HepG2 (cell line): ENCODE measurements around the gene TRIM7. TPM values are rescaled to one million over a fixed set of nuclear protein-coding genes. Genes with fewer than 3 reads are reported as not detected.

Source experiments
- ATAC-seq: fragments of 200-7000 bp; cut with Tn5 transposase; 3 replicates; pipeline ENCODE4 v1.9.1; 2020; ENCODE audit warnings: mild to moderate bottlenecking, moderate library complexity
- BruUV-seq: library from RNA; stranded (reverse); fragments of 400-500 nt; replicated peaks from 2 replicates; lab custom pipeline; 2021; lab: Mats Ljungman, UMichigan
- CTCF ChIA-PET: fragments of 300-600 bp; formaldehyde crosslinking; extraction: SDS; loops from one replicate; lab custom pipeline; 2021; ENCODE audit warnings: low total read pairs, inconsistent platforms, low intra/inter-chr PET ratio; lab: Yijun Ruan, JAX
- POLR2A ChIA-PET: fragments of 350-600 bp; sonication (Branson Sonifier 250); formaldehyde crosslinking; loops from one replicate; lab custom pipeline; 2020; ENCODE audit warnings: antibody characterized with exemption, inconsistent platforms; lab: Yijun Ruan, JAX
- DNase-seq: peaks from one replicate; pipeline ENCODE4 v3.0.0-alpha.2; 2015; ENCODE audit warnings: low spot score
- FAIRE-seq: peaks from 3 replicates; lab custom pipeline; 2011; peaks lifted over from hg19 to GRCh38; lab: Jason Lieb, UNC
- H2AFZ ChIP-seq: one replicate; pipeline ENCODE4 v1.6.1; 2011; ENCODE audit warnings: low read length, inconsistent platforms
- H3K27ac ChIP-seq: fragments of 300-600 bp; 3 replicates; pipeline ENCODE4 v1.8.0; 2011; ENCODE audit warnings: mixed run types, mild to moderate bottlenecking, mixed read lengths, low read length, inconsistent platforms; ENCODE audit not compliant: insufficient read depth; ENCODE audit errors: extremely low read length
- H3K27me3 ChIP-seq, 2 experiments: fragments of 200-600 bp in 1 of 2; 2 replicates in 1 of 2; 3 replicates in 1 of 2; pipeline versions ENCODE4 v1.6.0 to v1.8.0; 2011; ENCODE audit warnings: low read length in 2 of 2, mild to moderate bottlenecking in 2 of 2, moderate library complexity in 2 of 2, inconsistent platforms in 1 of 2; ENCODE audit not compliant: insufficient read depth in 2 of 2, control insufficient read depth in 1 of 2
- H3K36me3 ChIP-seq, 2 experiments: fragments of 200-600 bp in 1 of 2; replicated peaks in 1 of 2; 2 replicates in 1 of 2; 3 replicates in 1 of 2; pipeline versions ENCODE4 v1.5.1 to v1.8.0; 2011; ENCODE audit warnings: low read length in 2 of 2, inconsistent platforms in 1 of 2; ENCODE audit not compliant: insufficient read depth in 2 of 2, control insufficient read depth in 1 of 2
- H3K4me1 ChIP-seq: 2 replicates; pipeline ENCODE4 v1.5.1; 2012; ENCODE audit warnings: low read length, inconsistent platforms; ENCODE audit not compliant: insufficient read depth
- H3K4me2 ChIP-seq: 2 replicates; pipeline ENCODE4 v1.6.0; 2011; ENCODE audit warnings: low read depth, low read length, inconsistent platforms
- H3K4me3 ChIP-seq, 3 experiments: fragments of 200-600 bp in 1 of 3; sonication (generic), shearing (Covaris generic) in 1 of 3; replicated peaks in 1 of 3; 2 replicates each; pipeline ENCODE4 v1.5.1; 2011 to 2016; ENCODE audit warnings: low read length in 3 of 3, inconsistent platforms in 2 of 3, low read depth in 2 of 3, mild to moderate bottlenecking in 2 of 3, control low read depth in 1 of 3, mixed read lengths in 1 of 3; ENCODE audit not compliant: insufficient read depth in 1 of 3
- H3K79me2 ChIP-seq: one replicate; pipeline ENCODE4 v1.6.1; 2011; ENCODE audit warnings: low read length, inconsistent platforms; ENCODE audit not compliant: insufficient read depth
- H3K9ac ChIP-seq: 2 replicates; pipeline ENCODE4 v1.6.0; 2011; ENCODE audit warnings: mild to moderate bottlenecking, low read depth, low read length, inconsistent platforms; ENCODE audit not compliant: insufficient read depth
- H3K9me3 ChIP-seq: 2 replicates; pipeline ENCODE4 v1.5.1; 2012; ENCODE audit warnings: mild to moderate bottlenecking, low read length
- H4K20me1 ChIP-seq: 2 replicates; pipeline ENCODE4 v1.6.0; 2011; ENCODE audit warnings: inconsistent platforms, mild to moderate bottlenecking, low read length, moderate library complexity; ENCODE audit not compliant: insufficient read depth
- ATF3 ChIP-seq: sonication (generic); formaldehyde crosslinking; IDR thresholded peaks from 2 replicates; pipeline ENCODE4 v1.4.0; 2020; ENCODE audit warnings: missing genetic modification reagents
- HDAC1 ChIP-seq: sonication (generic); formaldehyde crosslinking; IDR thresholded peaks from 2 replicates; pipeline ENCODE4 v1.5.1; 2020; ENCODE audit warnings: mild to moderate bottlenecking, missing genetic modification reagents
- KAT8 ChIP-seq: IDR thresholded peaks from 2 replicates; pipeline ENCODE4 v1.6.1; 2016; ENCODE audit warnings: missing genetic modification reagents, missing compliant biosample characterization
- TFE3 ChIP-seq: IDR thresholded peaks from 2 replicates; pipeline ENCODE4 v1.6.1; 2016
- ZBTB39 ChIP-seq: sonication (generic); formaldehyde crosslinking; IDR thresholded peaks from 2 replicates; pipeline ENCODE4 v1.5.0; 2020; ENCODE audit warnings: missing genetic modification reagents
- ZNF446 ChIP-seq: sonication (generic); formaldehyde crosslinking; IDR thresholded peaks from 2 replicates; pipeline ENCODE4 v1.5.0; 2020; ENCODE audit warnings: mild to moderate bottlenecking, missing genetic modification reagents
- ZSCAN25 ChIP-seq: sonication (generic); formaldehyde crosslinking; IDR thresholded peaks from 2 replicates; pipeline ENCODE4 v1.8.0; 2022; ENCODE audit warnings: mild to moderate bottlenecking, missing genetic modification reagents
- WGBS: methylation state at CpG from one replicate; pipeline ENCODE4 v1.1.6; 2017; ENCODE audit warnings: low lambda C conversion rate; 5-methylcytosine and 5-hydroxymethylcytosine counted together
- in situ Hi-C: cut with HindIII; loops from 2 replicates; pipeline ENCODE4 v1.10.0; 2017; ENCODE audit warnings: low pct_unique_long_range_greater_than_20kb; ENCODE audit not compliant: extremely low pct_ligation_motif_present
- intact Hi-C: fragments of 100-400 bp; cut with micrococcal nuclease; formaldehyde crosslinking; loops from one replicate; pipeline ENCODE4 v1.10.0; 2022; ENCODE audit not compliant: unreplicated experiment
- polyA plus RNA-seq, 8 experiments: library from polyadenylated mRNA; depleted of rRNA in 3 of 8; stranded (reverse) in 7 of 8; unstranded in 1 of 8; fragments of >200 nt; fragmentation: Illumina TruSeq in 4 of 8; extraction: Trizol in 4 of 8; gene quantifications; 2 replicates each; pipeline versions ENCODE4 v1.2.1 to v1.2.3, GENCODE V29; 2011 to 2016; ENCODE audit warnings: low read depth in 4 of 8, missing spikeins in 1 of 8, mixed read lengths in 1 of 8; ENCODE audit not compliant: insufficient read depth in 1 of 8
- total RNA-seq, 5 experiments: library from RNA; depleted of rRNA; stranded (reverse); fragments of >200 nt; fragmentation: Illumina TruSeq; extraction: Trizol; gene quantifications; 2 replicates each; pipeline ENCODE4 v1.2.3, GENCODE V29; 2016; ENCODE audit warnings: low read depth in 1 of 5

TRIM7 gene
- total and polyA plus RNA-seq, 2 of the 13 experiments (the other 11 are each of a cell fraction or from before 2014, with no cell fraction given), result 0.13 TPM; not detected in 1

GRCh38 chr5:181203777-181204112 lies 1.3 kb downstream of the TRIM7 start:
- no peak overlapping the region for H3K27ac ChIP-seq
- ATAC-seq, result no peak
- no peak overlapping the region for H2AFZ ChIP-seq
- peaks cover 38% of the 10 kb centered on the region for H3K4me1 ChIP-seq
- FAIRE-seq, result no peak
- H3K9me3 ChIP-seq, result no peaks in the 10 kb centered on the region
- TF ChIP-seq ZSCAN25 (CRISPR knock-in tag) (peak; percentile 82), ZNF446 (CRISPR knock-in tag) (no peak), KAT8 (CRISPR knock-in tag) (no peak), HDAC1 (CRISPR knock-in tag) (no peak), TFE3 (CRISPR knock-in tag) (no peak), ZBTB39 (CRISPR knock-in tag) (no peak), ATF3 (CRISPR knock-in tag) (no peak)
- no TSS peak for BruUV-seq
- H4K20me1 ChIP-seq, result no peaks in the 10 kb centered on the region
- 5% methylated on average over 13 of the region's 17 CpGs for WGBS
- CTCF ChIA-PET, result no interaction called here
- H3K36me3 ChIP-seq, result no peaks in the 10 kb centered on the region
- intact Hi-C loops, result no loop called here
- H3K79me2 ChIP-seq, result no peaks in the 10 kb centered on the region
- no peak overlapping the region for H3K9ac ChIP-seq
- in situ Hi-C loops, result no loop called here
- no peak for DNase-seq
- H3K4me3 ChIP-seq, result peak overlapping the region; percentile 56 to 82 (median 67); a peak in 5 of 6 replicates
- peaks cover 7 to 70% of the 10 kb centered on the region in 2 experiments for H3K27me3 ChIP-seq
- POLR2A ChIA-PET, result interaction anchor here (0.7 to 7.4 kb wide), 3 partner anchors 12 to 1580 kb away, joined by 3 to 104 read pairs (median 3); no protein-coding TSS in a partner anchor
- peak overlapping the region; percentile 97 for H3K4me2 ChIP-seq
